H1 (cell line): ENCODE data around the gene ADAT3. TPM values are rescaled to one million over a fixed set of nuclear protein-coding genes. Genes with fewer than 3 reads are reported as not detected.
A peak's percentile ranks its signal among the peaks of the same experiment; 100 is the strongest.
"Not testable (repeated sequence)": the region's sequence is repeated elsewhere in the genome, so short reads cannot be mapped to it uniquely, and the experiment has no call there.

ENCODE experiments used
- CTCF ChIA-PET: fragments of 300-600 bp; sonication (Branson Sonifier 250); formaldehyde crosslinking; loops from one replicate; lab custom pipeline; 2021; ENCODE audit not compliant: partially characterized antibody; lab: Charles Lee
- POLR2A ChIA-PET: fragments of 300-600 bp; sonication (Branson Sonifier 250); formaldehyde crosslinking; loops from one replicate; lab custom pipeline; 2021; ENCODE audit warnings: inconsistent platforms; ENCODE audit not compliant: partially characterized antibody; lab: Charles Lee
- DNase-seq, 2 experiments: peaks; one replicate each; pipeline versions ENCODE4 v3.0.0 to v3.0.0-alpha.2; 2010 to 2022; ENCODE audit warnings: low spot score in 2 of 2, low read depth in 1 of 2, mixed read lengths in 1 of 2
- FAIRE-seq: peaks from 2 replicates; lab custom pipeline; 2011; peaks lifted over from hg19 to GRCh38; lab: Jason Lieb, UNC
- H2AFZ ChIP-seq: 2 replicates; pipeline ENCODE4 v1.8.1; 2012; ENCODE audit warnings: low read length, inconsistent platforms
- H2AK5ac ChIP-seq: 2 replicates; pipeline ENCODE4 v1.6.1; 2013; ENCODE audit warnings: low read depth, low read length
- H2BK120ac ChIP-seq: replicated peaks from 2 replicates; pipeline ENCODE3; 2013; ENCODE audit warnings: low read depth, low read length, inconsistent platforms
- H2BK12ac ChIP-seq: 2 replicates; pipeline ENCODE4 v1.6.1; 2013; ENCODE audit warnings: low read depth, low read length
- H2BK15ac ChIP-seq: 2 replicates; pipeline ENCODE4 v1.6.1; 2013; ENCODE audit warnings: low read length
- H2BK20ac ChIP-seq: 2 replicates; pipeline ENCODE4 v1.6.1; 2013; ENCODE audit warnings: low read length
- H2BK5ac ChIP-seq: 2 replicates; pipeline ENCODE4 v1.6.1; 2013; ENCODE audit warnings: low read depth, low read length
- H3K14ac ChIP-seq: 2 replicates; pipeline ENCODE4 v1.6.1; 2013; ENCODE audit warnings: inconsistent platforms; ENCODE audit not compliant: insufficient read length
- H3K18ac ChIP-seq: 2 replicates; pipeline ENCODE4 v1.6.1; 2013; ENCODE audit warnings: low read length; ENCODE audit errors: extremely low read depth
- H3K23ac ChIP-seq: 2 replicates; pipeline ENCODE4 v1.6.1; 2013; ENCODE audit warnings: inconsistent platforms; ENCODE audit not compliant: insufficient read length
- H3K23me2 ChIP-seq: 2 replicates; pipeline ENCODE4 v1.6.1; 2013; ENCODE audit warnings: low read depth, low read length
- H3K27ac ChIP-seq: 2 replicates; pipeline ENCODE4 v1.6.1; 2011; ENCODE audit warnings: low read depth, low read length, inconsistent platforms
- H3K27me3 ChIP-seq, 4 experiments: replicated peaks in 1 of 4; 1 replicate in 1 of 4; 2 replicates in 3 of 4; pipeline versions ENCODE4 v1.6.1 to v1.8.1; 2011 to 2013; ENCODE audit warnings: low read length in 3 of 4, mild to moderate bottlenecking in 3 of 4, inconsistent platforms in 2 of 4, mixed read lengths in 2 of 4, moderate library complexity in 1 of 4; ENCODE audit not compliant: control insufficient read depth in 3 of 4, insufficient read depth in 3 of 4; ENCODE audit errors: extremely low read depth in 1 of 4
- H3K36me3 ChIP-seq, 4 experiments: 2 replicates each; pipeline versions ENCODE4 v1.6.1 to v1.8.1; 2011 to 2013; ENCODE audit warnings: mild to moderate bottlenecking in 4 of 4, low read length in 3 of 4, moderate library complexity in 2 of 4, control low read depth in 1 of 4, inconsistent platforms in 1 of 4; ENCODE audit not compliant: insufficient read depth in 4 of 4, control insufficient read depth in 2 of 4
- H3K4ac ChIP-seq: replicated peaks from 2 replicates; pipeline ENCODE3; 2013; ENCODE audit warnings: low read length, low read depth, mixed read lengths, inconsistent platforms; ENCODE audit not compliant: insufficient read length
- H3K4me1 ChIP-seq, 4 experiments: replicated peaks in 1 of 4; 1 replicate in 1 of 4; 2 replicates in 3 of 4; pipeline versions ENCODE4 v1.6.1 to v1.8.1; 2011 to 2013; ENCODE audit warnings: low read length in 3 of 4, inconsistent platforms in 2 of 4, mixed read lengths in 1 of 4; ENCODE audit not compliant: insufficient read depth in 4 of 4, control insufficient read depth in 3 of 4
- H3K4me2 ChIP-seq, 2 experiments: 2 replicates each; pipeline versions ENCODE4 v1.6.1 to v1.8.1; 2011 to 2013; ENCODE audit warnings: low read depth in 2 of 2, low read length in 2 of 2, control low read depth in 1 of 2, inconsistent platforms in 1 of 2, mild to moderate bottlenecking in 1 of 2; ENCODE audit not compliant: insufficient read depth in 1 of 2
- H3K4me3 ChIP-seq, 4 experiments: fragments of 200-600, 300-600 bp in 1 of 4; sonication (generic), shearing (Covaris generic), sonication (Bioruptor Twin) in 1 of 4; 2 replicates each; pipeline versions ENCODE4 v1.5.1 to v1.8.1; 2011 to 2016; ENCODE audit warnings: low read length in 4 of 4, low read depth in 3 of 4, control low read depth in 2 of 4, inconsistent platforms in 2 of 4, mild to moderate bottlenecking in 2 of 4, mixed read lengths in 1 of 4, moderate library complexity in 1 of 4; ENCODE audit not compliant: insufficient read depth in 2 of 4; ENCODE audit errors: extremely low read depth in 1 of 4
- H3K56ac ChIP-seq: replicated peaks from 2 replicates; pipeline ENCODE3; 2013; ENCODE audit warnings: low read depth, mild to moderate bottlenecking, mixed read lengths, low read length, inconsistent platforms; ENCODE audit not compliant: insufficient read length
- H3K79me1 ChIP-seq: 2 replicates; pipeline ENCODE4 v1.6.1; 2013; ENCODE audit warnings: low read depth, low read length, control low read depth
- H3K79me2 ChIP-seq, 2 experiments: 2 replicates each; pipeline versions ENCODE4 v1.6.1 to v1.8.1; 2012 to 2013; ENCODE audit warnings: low read length in 2 of 2, mild to moderate bottlenecking in 2 of 2, inconsistent platforms in 1 of 2; ENCODE audit not compliant: insufficient read depth in 2 of 2, control insufficient read depth in 1 of 2
- H3K9ac ChIP-seq, 4 experiments: replicated peaks in 1 of 4; 1 replicate in 1 of 4; 2 replicates in 3 of 4; pipeline versions ENCODE4 v1.6.1 to v1.8.1; 2011 to 2013; ENCODE audit warnings: low read depth in 3 of 4, low read length in 3 of 4, control low read depth in 2 of 4, mild to moderate bottlenecking in 2 of 4, moderate library complexity in 2 of 4, inconsistent platforms in 1 of 4; ENCODE audit errors: extremely low read depth in 1 of 4
- H3K9me3 ChIP-seq, 2 experiments: 2 replicates each; pipeline versions ENCODE4 v1.6.1 to v1.8.1; 2012 to 2013; ENCODE audit warnings: mild to moderate bottlenecking in 2 of 2, moderate library complexity in 2 of 2, control low read depth in 1 of 2, inconsistent platforms in 1 of 2, low read depth in 1 of 2, low read length in 1 of 2, mixed read lengths in 1 of 2; ENCODE audit not compliant: insufficient read depth in 2 of 2
- H4K20me1 ChIP-seq, 2 experiments: replicated peaks in 1 of 2; 2 replicates each; pipeline versions ENCODE3 to v1.8.1; 2011 to 2013; ENCODE audit warnings: inconsistent platforms in 2 of 2, low read length in 2 of 2, mild to moderate bottlenecking in 1 of 2; ENCODE audit not compliant: insufficient read depth in 2 of 2, control insufficient read depth in 1 of 2
- H4K5ac ChIP-seq: 2 replicates; pipeline ENCODE4 v1.6.1; 2013; ENCODE audit warnings: low read length, low read depth, mixed read lengths, inconsistent platforms; ENCODE audit not compliant: insufficient read length
- H4K8ac ChIP-seq: 2 replicates; pipeline ENCODE4 v1.8.0; 2013; ENCODE audit warnings: mild to moderate bottlenecking, moderate library complexity, low read length, inconsistent platforms; ENCODE audit not compliant: insufficient read depth; ENCODE audit errors: extremely low read depth
- H4K91ac ChIP-seq: replicated peaks from 2 replicates; pipeline ENCODE3; 2013; ENCODE audit warnings: low read length, mixed read lengths, inconsistent platforms; ENCODE audit not compliant: insufficient read length
- WGBS, 2 experiments: shearing (Covaris generic) in 1 of 2; methylation state at CpG; one replicate each; pipeline versions ENCODE4 v1.1.6 to v1.1.7; 2013 to 2015; ENCODE audit warnings: low lambda C conversion rate in 2 of 2, mixed read lengths in 2 of 2, inconsistent platforms in 1 of 2, low coverage in 1 of 2, missing lambda C conversion rate in 1 of 2; ENCODE audit not compliant: insufficient replicate concordance in 2 of 2, insufficient coverage in 1 of 2, insufficient read length in 1 of 2; ENCODE audit errors: extremely low coverage in 1 of 2, missing lambda C conversion rate in 1 of 2; 5-methylcytosine and 5-hydroxymethylcytosine counted together
- polyA plus RNA-seq, 7 experiments: library from polyadenylated mRNA; depleted of rRNA in 3 of 7; stranded (reverse) in 5 of 7; unstranded in 2 of 7; fragments of >200 nt in 5 of 7; fragments of 200-250 nt in 2 of 7; gene quantifications; 1 replicate in 5 of 7; 2 replicates in 1 of 7; 4 replicates in 1 of 7; pipeline versions ENCODE4 v1.2.1 to v1.2.3, GENCODE V29; 2011 to 2013; ENCODE audit warnings: missing spikeins in 2 of 7, mixed read lengths in 2 of 7
- total RNA-seq: library from RNA; stranded (reverse); fragmentation: NEBNext Ultra II Directional; extraction: Animal tissue kit (Norgen Biotek cat#: 25700); gene quantifications from 2 replicates; pipeline ENCODE4 v1.2.1, GENCODE V29; 2021

The ADAT3 gene
- total and polyA plus RNA-seq, 2 of the 8 experiments (the other 6 are each of a cell fraction or from before 2014, with no cell fraction given), result 5.4 to 10.8 TPM

DNA sequence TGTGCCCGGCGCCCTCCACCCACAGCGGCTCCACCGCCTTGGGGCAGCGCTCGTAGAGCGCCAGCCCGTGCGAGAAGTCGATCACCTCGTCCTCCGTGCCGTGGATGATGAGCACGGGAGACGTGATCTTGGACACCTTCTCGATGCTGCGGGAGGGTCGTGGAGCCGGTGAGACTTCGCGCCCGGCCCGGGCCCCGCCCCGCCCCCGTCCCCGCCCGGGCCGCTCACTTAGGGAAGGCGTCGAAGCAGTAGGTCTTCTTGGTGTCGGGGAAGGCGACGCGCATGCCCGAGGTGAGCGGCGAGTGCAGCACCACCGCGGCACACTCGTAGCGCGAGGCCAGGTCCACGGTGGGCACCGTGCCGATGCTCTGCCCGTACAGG lies 27.9 kb upstream of the ADAT3 start:
- not testable (repeated sequence) for H2AFZ ChIP-seq, H3K36me3 ChIP-seq, H2BK5ac ChIP-seq, FAIRE-seq, H4K8ac ChIP-seq, H3K4me1 ChIP-seq, H3K18ac ChIP-seq, H3K27me3 ChIP-seq, H2BK120ac ChIP-seq, H3K9ac ChIP-seq, H4K91ac ChIP-seq, H3K9me3 ChIP-seq, H3K14ac ChIP-seq, H3K56ac ChIP-seq, H3K23ac ChIP-seq, H3K4ac ChIP-seq, H4K5ac ChIP-seq, H2AK5ac ChIP-seq, H2BK20ac ChIP-seq, H3K27ac ChIP-seq, H2BK12ac ChIP-seq, H2BK15ac ChIP-seq, DNase-seq
- ChIA-PET POLR2A (interaction anchor here (1.3 to 1.6 kb wide), 4 partner anchors 13 to 128 kb away, joined by 3 to 10 read pairs (median 6); partner anchors contain the start of genes ADAT3 and SCAMP4), CTCF (interaction anchor here (1.1 to 2.1 kb wide), 7 partner anchors 11 to 53 kb away, joined by 3 to 9 read pairs (median 3); no protein-coding TSS in a partner anchor)
- H4K20me1 ChIP-seq, result peaks cover 3 to 12% of the 10 kb centered on the region in 2 experiments
- peak overlapping the region; percentile 74 to 89 for H3K4me2 ChIP-seq
- WGBS, 2 experiments, result 20% methylated on average over 1 of the region's 47 CpGs; no CpG with 5 or more reads in 1 of the 2 experiments
- H3K79me1 ChIP-seq, result peaks cover 10% of the 10 kb centered on the region
- H3K23me2 ChIP-seq, result peaks cover 14% of the 10 kb centered on the region
- peaks cover 0 to 35% of the 10 kb centered on the region in 2 experiments; a peak in 3 of 4 replicates for H3K79me2 ChIP-seq
- peak overlapping the region in 2 of 4 experiments; percentile 27 to 87; a peak in 4 of 8 replicates for H3K4me3 ChIP-seq

GRCh38 chr19:1878583-1878982 lies 26.6 kb upstream of the ADAT3 start:
- H2BK20ac ChIP-seq, H3K23ac ChIP-seq, H3K27ac ChIP-seq, POLR2A ChIA-PET, H3K4me3 ChIP-seq, H2AFZ ChIP-seq, H4K8ac ChIP-seq, H2AK5ac ChIP-seq, H3K36me3 ChIP-seq, H2BK5ac ChIP-seq, H3K4ac ChIP-seq, H3K27me3 ChIP-seq, H4K91ac ChIP-seq, DNase-seq, H3K14ac ChIP-seq, FAIRE-seq, H3K4me2 ChIP-seq, CTCF ChIA-PET, H2BK15ac ChIP-seq, H3K9ac ChIP-seq, H3K9me3 ChIP-seq, H3K18ac ChIP-seq, H2BK12ac ChIP-seq, H4K5ac ChIP-seq, H2BK120ac ChIP-seq, H3K56ac ChIP-seq: not testable (repeated sequence)
- Histone ChIP-seq H3K79me2 (peaks cover 0 to 38% of the 10 kb centered on the region in 2 experiments; a peak in 3 of 4 replicates), H3K4me1 (peaks cover 0 to 12% (median 8%) of the 10 kb centered on the region in 4 experiments; a peak in 6 of 7 replicates), H3K23me2 (peaks cover 14% of the 10 kb centered on the region), H4K20me1 (peaks cover 6 to 20% of the 10 kb centered on the region in 2 experiments), H3K79me1 (peaks cover 15% of the 10 kb centered on the region)
- WGBS, 2 experiments, result 92% methylated on average over 7 of the region's 8 CpGs; no CpG with 5 or more reads in 1 of the 2 experiments
